ENCODE results near the gene HAUS2. TPM values are rescaled to one million over a fixed set of nuclear protein-coding genes. Genes with fewer than 3 reads are reported as not detected.
A peak's percentile ranks its signal among the peaks of the same experiment; 100 is the strongest.

Gene HAUS2
- total RNA-seq, 1 donor from 2014 or later = 17.1 TPM

DNA sequence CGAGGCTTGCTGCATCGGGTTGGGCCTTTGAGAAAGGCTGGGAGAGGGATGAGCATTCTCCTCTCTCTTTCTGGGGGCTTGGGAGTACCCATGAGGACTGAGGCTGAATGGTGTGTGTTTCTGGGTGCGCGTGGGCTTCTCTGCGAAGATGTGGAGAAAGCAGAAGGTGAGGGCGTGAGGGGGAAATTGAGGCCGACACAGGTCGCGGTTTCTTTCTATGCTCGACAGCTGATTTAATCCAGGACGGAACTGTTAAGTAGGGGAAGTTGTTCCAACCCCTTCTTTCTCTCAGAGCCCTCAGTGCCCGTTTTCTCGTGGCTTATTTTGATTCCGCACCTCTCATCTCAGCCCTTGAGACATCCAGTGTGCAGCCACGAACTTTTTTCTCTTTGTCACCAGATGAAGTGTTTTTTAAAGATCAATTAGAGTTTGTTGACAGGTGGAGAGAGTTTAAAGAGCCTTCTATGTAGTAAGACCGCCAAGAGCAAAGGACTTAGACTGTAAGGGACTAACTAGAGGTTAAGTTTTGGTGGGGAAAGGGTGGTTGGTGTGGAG, 27.5 kb downstream of the HAUS2 start:
- H3K9me3 ChIP-seq = no peaks in the 10 kb centered on the region
- DNase-seq = no peak
- peak overlapping the region; percentile 87 for H3K27ac ChIP-seq
- ATAC-seq = no peak
- intact Hi-C loops (cut with DNase I) = no loop called here
- TF ChIP-seq, protein P1, sequence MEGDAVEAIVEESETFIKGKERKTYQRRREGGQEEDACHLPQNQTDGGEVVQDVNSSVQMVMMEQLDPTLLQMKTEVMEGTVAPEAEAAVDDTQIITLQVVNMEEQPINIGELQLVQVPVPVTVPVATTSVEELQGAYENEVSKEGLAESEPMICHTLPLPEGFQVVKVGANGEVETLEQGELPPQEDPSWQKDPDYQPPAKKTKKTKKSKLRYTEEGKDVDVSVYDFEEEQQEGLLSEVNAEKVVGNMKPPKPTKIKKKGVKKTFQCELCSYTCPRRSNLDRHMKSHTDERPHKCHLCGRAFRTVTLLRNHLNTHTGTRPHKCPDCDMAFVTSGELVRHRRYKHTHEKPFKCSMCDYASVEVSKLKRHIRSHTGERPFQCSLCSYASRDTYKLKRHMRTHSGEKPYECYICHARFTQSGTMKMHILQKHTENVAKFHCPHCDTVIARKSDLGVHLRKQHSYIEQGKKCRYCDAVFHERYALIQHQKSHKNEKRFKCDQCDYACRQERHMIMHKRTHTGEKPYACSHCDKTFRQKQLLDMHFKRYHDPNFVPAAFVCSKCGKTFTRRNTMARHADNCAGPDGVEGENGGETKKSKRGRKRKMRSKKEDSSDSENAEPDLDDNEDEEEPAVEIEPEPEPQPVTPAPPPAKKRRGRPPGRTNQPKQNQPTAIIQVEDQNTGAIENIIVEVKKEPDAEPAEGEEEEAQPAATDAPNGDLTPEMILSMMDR (IDR thresholded peaks at IDR 0.05) = no peak
- peak overlapping the region; percentile 94 for H3K4me3 ChIP-seq
- H3K36me3 ChIP-seq = no peaks in the 10 kb centered on the region
- H3K4me1 ChIP-seq = peaks cover 7% of the 10 kb centered on the region
- no peaks in the 10 kb centered on the region for H3K27me3 ChIP-seq

DNA sequence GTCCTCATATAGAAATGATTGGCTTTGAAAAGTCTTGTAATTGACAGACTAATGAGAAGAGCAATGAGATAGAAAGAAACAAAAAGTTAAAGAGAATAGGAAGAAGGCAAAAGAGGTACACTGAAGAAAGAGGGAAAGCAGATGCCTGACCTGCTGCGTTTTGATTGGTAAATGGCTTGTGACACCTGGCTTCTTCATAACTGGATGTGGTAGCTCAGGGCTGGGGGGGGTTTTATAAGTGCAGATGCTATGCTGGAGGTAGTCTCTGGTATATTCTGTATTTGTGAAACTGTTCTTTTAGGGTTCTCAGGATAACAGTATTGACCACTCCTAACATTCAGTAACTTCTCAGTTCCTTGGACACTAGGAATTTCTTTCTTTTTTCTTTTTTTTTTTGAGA, 28.1 kb downstream of the HAUS2 start:
- no peak for DNase-seq
- TF ChIP-seq, protein P1 (IDR thresholded peaks at IDR 0.05) = no peak
- Histone ChIP-seq H3K9me3 (no peaks in the 10 kb centered on the region), H3K4me1 (peaks cover 10% of the 10 kb centered on the region), H3K4me3 (peak overlapping the region; percentile 94), H3K36me3 (no peaks in the 10 kb centered on the region), H3K27ac (no peak overlapping the region), H3K27me3 (no peaks in the 10 kb centered on the region)
- ATAC-seq = no peak
- intact Hi-C loops (cut with DNase I) = no loop called here

GRCh38 chr15:42577514-42578031, 28.9 kb downstream of the HAUS2 start:
- DNase-seq = no peak
- ATAC-seq = no peak
- Histone ChIP-seq H3K36me3 (no peaks in the 10 kb centered on the region), H3K27ac (no peak overlapping the region), H3K9me3 (no peaks in the 10 kb centered on the region), H3K4me3 (no peak overlapping the region), H3K4me1 (peaks cover 18% of the 10 kb centered on the region), H3K27me3 (no peaks in the 10 kb centered on the region)
- TF ChIP-seq, protein P1 (IDR thresholded peaks at IDR 0.05) = no peak
- intact Hi-C loops (cut with DNase I) = no loop called here

GRCh38 chr15:42578984-42579537, 30.4 kb downstream of the HAUS2 start:
- Histone ChIP-seq H3K36me3 (no peaks in the 10 kb centered on the region), H3K9me3 (no peaks in the 10 kb centered on the region), H3K27me3 (no peaks in the 10 kb centered on the region), H3K27ac (no peak overlapping the region), H3K4me1 (peaks cover 26% of the 10 kb centered on the region), H3K4me3 (no peak overlapping the region)
- TF ChIP-seq, protein P1 (IDR thresholded peaks at IDR 0.05) = no peak
- no peak for ATAC-seq
- intact Hi-C loops (cut with DNase I) = no loop called here
- DNase-seq = no peak

DNA sequence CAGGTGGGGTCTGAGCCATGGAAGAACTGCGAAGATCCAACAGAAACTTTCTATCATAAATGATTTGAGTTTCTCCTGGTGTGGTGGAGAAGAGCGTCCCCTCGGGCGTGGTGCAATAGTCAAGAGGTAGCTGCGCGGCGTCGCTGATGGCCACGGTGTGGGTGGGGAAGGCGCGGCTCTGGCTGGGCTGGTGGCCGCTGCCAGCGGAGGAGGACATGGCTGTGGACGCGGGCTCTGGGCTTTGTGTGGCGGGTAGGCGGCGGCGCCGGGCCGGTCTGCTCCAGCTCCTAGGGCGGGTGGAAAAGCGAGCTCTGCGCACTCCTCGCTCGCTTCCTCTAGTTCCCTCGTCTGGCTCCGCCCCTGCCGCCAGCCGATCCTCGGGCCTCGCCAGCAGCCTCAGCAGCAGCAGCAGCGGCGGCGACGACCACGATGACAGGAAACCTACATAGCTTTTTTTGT, 32.7 kb downstream of the HAUS2 start:
- peak; percentile 98 for ATAC-seq
- H3K4me1 ChIP-seq = peaks cover 32% of the 10 kb centered on the region
- intact Hi-C loops (cut with DNase I) = no loop called here
- H3K4me3 ChIP-seq = peak overlapping the region; percentile 48
- TF ChIP-seq, protein P1 (IDR thresholded peaks at IDR 0.05) = no peak
- peak overlapping the region; percentile 75 for H3K27ac ChIP-seq
- no peaks in the 10 kb centered on the region for H3K9me3 ChIP-seq
- no peaks in the 10 kb centered on the region for H3K36me3 ChIP-seq
- no peaks in the 10 kb centered on the region for H3K27me3 ChIP-seq
- peak; percentile 94 for DNase-seq

Measured in upper lobe of right lung (tissue), 1 donor.